ENCODE data around the gene NR2E1. TPM values are rescaled to one million over a fixed set of nuclear protein-coding genes. Genes with fewer than 3 reads are reported as not detected.

The NR2E1 gene
- total RNA-seq, 1 donor from 2014 or later, result not detected

DNA sequence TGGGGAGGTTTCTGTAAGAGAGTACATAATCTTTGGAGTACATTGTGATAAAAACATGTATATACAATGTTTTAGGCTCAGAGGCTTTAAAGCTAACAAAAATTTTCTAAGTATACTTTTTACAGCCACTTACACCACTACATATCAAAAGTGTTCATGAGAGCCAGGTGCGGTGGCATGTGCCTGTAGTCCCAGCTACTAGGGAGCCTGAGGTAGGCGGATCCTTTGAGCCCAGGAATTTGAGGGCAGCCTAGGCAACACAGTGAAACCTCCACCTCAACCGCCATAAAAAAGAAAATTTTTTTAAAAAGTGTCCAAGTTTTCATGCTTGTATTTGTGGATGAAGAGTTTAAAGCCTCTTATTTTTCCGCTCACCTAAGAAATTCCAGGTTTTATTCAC lies 72.5 kb downstream of the NR2E1 start:
- Histone ChIP-seq H3K27ac (peak overlapping the region; percentile 19), H3K4me3 (no peak overlapping the region), H3K27me3 (ENCODE audit: low read depth) (no peaks in the 10 kb centered on the region), H3K4me1 (peaks cover 9% of the 10 kb centered on the region), H3K36me3 (peaks cover 15% of the 10 kb centered on the region), H3K9me3 (peaks cover 6% of the 10 kb centered on the region)
- TF ChIP-seq, protein P1, sequence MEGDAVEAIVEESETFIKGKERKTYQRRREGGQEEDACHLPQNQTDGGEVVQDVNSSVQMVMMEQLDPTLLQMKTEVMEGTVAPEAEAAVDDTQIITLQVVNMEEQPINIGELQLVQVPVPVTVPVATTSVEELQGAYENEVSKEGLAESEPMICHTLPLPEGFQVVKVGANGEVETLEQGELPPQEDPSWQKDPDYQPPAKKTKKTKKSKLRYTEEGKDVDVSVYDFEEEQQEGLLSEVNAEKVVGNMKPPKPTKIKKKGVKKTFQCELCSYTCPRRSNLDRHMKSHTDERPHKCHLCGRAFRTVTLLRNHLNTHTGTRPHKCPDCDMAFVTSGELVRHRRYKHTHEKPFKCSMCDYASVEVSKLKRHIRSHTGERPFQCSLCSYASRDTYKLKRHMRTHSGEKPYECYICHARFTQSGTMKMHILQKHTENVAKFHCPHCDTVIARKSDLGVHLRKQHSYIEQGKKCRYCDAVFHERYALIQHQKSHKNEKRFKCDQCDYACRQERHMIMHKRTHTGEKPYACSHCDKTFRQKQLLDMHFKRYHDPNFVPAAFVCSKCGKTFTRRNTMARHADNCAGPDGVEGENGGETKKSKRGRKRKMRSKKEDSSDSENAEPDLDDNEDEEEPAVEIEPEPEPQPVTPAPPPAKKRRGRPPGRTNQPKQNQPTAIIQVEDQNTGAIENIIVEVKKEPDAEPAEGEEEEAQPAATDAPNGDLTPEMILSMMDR (IDR thresholded peaks at IDR 0.05), result no peak
- ATAC-seq (peak; percentile 76 to 79), DNase-seq (no peak)
- intact Hi-C loops (cut with DNase I), result no loop called here

Other genes with a start within 250 kb of the NR2E1 start
- 96.5 TPM for gene SEC63, start 207.8 kb upstream of the NR2E1 start, total RNA-seq
- 63.8 TPM for gene OSTM1, start 91.3 kb upstream of the NR2E1 start, total RNA-seq
- 230 TPM for gene SNX3, start 95.0 kb downstream of the NR2E1 start, total RNA-seq
- gene AFG1L, start 129.0 kb downstream of the NR2E1 start, total RNA-seq, result 7.4 TPM